K562 treated with DMSO at 1 percent for 48 hours (cell line): ENCODE measurements around the gene ANKRD45. TPM values are rescaled to one million over a fixed set of nuclear protein-coding genes. Genes with fewer than 3 reads are reported as not detected.

ENCODE experiments used
- total RNA-seq: library from RNA; unstranded; fragments of 300-600 nt; gene quantifications from 2 replicates; pipeline ENCODE4 v1.2.3, GENCODE V29; 2022; ENCODE audit warnings: low replicate concordance; ENCODE audit errors: extremely low read depth

Gene ANKRD45
- not detected in 2 replicates for total RNA-seq

GRCh38 chr1:173669491-173669941 is at the start of gene ANKRD45:
ANKRD45 (minus strand) TSS chr1:173669851; CDS start chr1:173659418, 10,433 bp downstream.

GRCh38 chr1:173714759-173715537 is 45.3 kb upstream of the ANKRD45 start, which contains the start of gene KLHL20:
KLHL20 (plus strand) TSS chr1:173714981; CDS start chr1:173716044, 1,063 bp downstream.

GRCh38 chr1:173635116-173635515 is 34.5 kb downstream of the ANKRD45 start, which contains the start of gene TEX50:
TEX50 (plus strand) TSS chr1:173635338; CDS start chr1:173635522, 184 bp downstream.

GRCh38 chr1:173603056-173603591 is 66.5 kb downstream of the ANKRD45 start, which contains the start of gene SLC9C2:
SLC9C2 (minus strand) TSS chr1:173603072; CDS start chr1:173601776, 1,296 bp downstream.

Other genes with a start within 250 kb of the ANKRD45 start
- not detected in 2 replicates for gene PRDX6, start 192.5 kb downstream of the ANKRD45 start, total RNA-seq
- not detected in 2 replicates for gene SLC9C2, start 66.8 kb downstream of the ANKRD45 start, total RNA-seq
- gene TEX50, start 34.5 kb downstream of the ANKRD45 start, total RNA-seq: not detected in 2 replicates
- gene KLHL20, start 45.1 kb upstream of the ANKRD45 start, total RNA-seq: not detected in 2 replicates
- not detected in 2 replicates for gene DARS2, start 154.8 kb upstream of the ANKRD45 start, total RNA-seq
- gene CENPL, start 155.0 kb upstream of the ANKRD45 start, total RNA-seq: not detected in 2 replicates
- not detected in 2 replicates for gene GAS5, start 198.1 kb upstream of the ANKRD45 start, total RNA-seq
- not detected in 2 replicates for gene ZBTB37, start 198.5 kb upstream of the ANKRD45 start, total RNA-seq
- not detected in 2 replicates for gene SERPINC1, start 247.5 kb upstream of the ANKRD45 start, total RNA-seq